HCT116 (cell line): Measurements from ENCODE around the gene CRY2. TPM values are rescaled to one million over a fixed set of nuclear protein-coding genes. Genes with fewer than 3 reads are reported as not detected.
A peak's percentile ranks its signal among the peaks of the same experiment; 100 is the strongest.

ENCODE experiments used
- ATAC-seq: fragments of 200-7000 bp; cut with Tn5 transposase; 2 replicates; pipeline ENCODE4 v1.9.1; 2020; ENCODE audit warnings: mild to moderate bottlenecking, moderate library complexity
- BruUV-seq: library from RNA; stranded (reverse); fragments of 400-500 nt; replicated peaks from 2 replicates; lab custom pipeline; 2021; lab: Mats Ljungman, UMichigan
- CTCF ChIA-PET: fragments of 300-600 bp; sonication (Branson Sonifier 250); formaldehyde crosslinking; loops from one replicate; lab custom pipeline; 2021; ENCODE audit warnings: antibody characterized with exemption; lab: Charles Lee
- POLR2A ChIA-PET: fragments of 300-600, 350-600 bp; sonication (Branson Sonifier 250); formaldehyde crosslinking; loops from one replicate; lab custom pipeline; 2021; ENCODE audit warnings: antibody characterized with exemption; lab: Charles Lee
- RAD21 ChIA-PET, 2 experiments: fragments of 300-600 bp; sonication (Branson Sonifier 250); formaldehyde crosslinking; loops; one replicate each; lab custom pipeline; 2023; ENCODE audit warnings: low total read pairs in 2 of 2; ENCODE audit not compliant: uncharacterized antibody in 2 of 2, unreplicated experiment in 2 of 2, low non-redundant PET in 1 of 2; lab: Charles Lee
- DNase-seq: peaks from one replicate; pipeline ENCODE4 v3.0.0-alpha.2; 2010; ENCODE audit warnings: low read depth, low spot score
- H2AFZ ChIP-seq: fragments of 200-600 bp; shearing (Covaris generic), sonication (generic); 2 replicates; pipeline ENCODE4 v1.6.1; 2017; ENCODE audit warnings: low read depth, mixed run types, mixed read lengths, antibody characterized with exemption, low read length; ENCODE audit not compliant: poor library complexity, severe bottlenecking
- H3K27ac ChIP-seq: 2 replicates; pipeline ENCODE4 v1.5.1; 2012; ENCODE audit warnings: low read depth, low read length
- H3K27me3 ChIP-seq: fragments of 200-600 bp; sonication (generic); 2 replicates; pipeline ENCODE4 v1.6.1; 2016; ENCODE audit warnings: mixed run types, low read length, mixed read lengths; ENCODE audit not compliant: insufficient read depth
- H3K36me3 ChIP-seq, 2 experiments: fragments of 200-500 bp in 1 of 2; fragments of 200-600 bp in 1 of 2; sonication (Bioruptor generic) in 1 of 2; sonication (generic) in 1 of 2; 2 replicates each; pipeline versions ENCODE4 v1.5.1 to v1.6.1; 2014 to 2016; ENCODE audit warnings: low read length in 2 of 2, inconsistent platforms in 1 of 2, mixed read lengths in 1 of 2, mixed run types in 1 of 2; ENCODE audit not compliant: insufficient read depth in 2 of 2, control insufficient read depth in 1 of 2
- H3K4me1 ChIP-seq, 2 experiments: fragments of 200-600 bp in 1 of 2; sonication (generic) in 1 of 2; 2 replicates each; pipeline versions ENCODE4 v1.5.1 to v1.6.1; 2012 to 2017; ENCODE audit warnings: low read length in 2 of 2, inconsistent platforms in 1 of 2, mild to moderate bottlenecking in 1 of 2, mixed read lengths in 1 of 2, mixed run types in 1 of 2, moderate library complexity in 1 of 2; ENCODE audit not compliant: insufficient read depth in 2 of 2, control insufficient read depth in 1 of 2
- H3K4me2 ChIP-seq: fragments of 200-600 bp; sonication (generic); 2 replicates; pipeline ENCODE4 v1.6.1; 2017; ENCODE audit warnings: mixed run types, low read length, mixed read lengths
- H3K4me3 ChIP-seq, 2 experiments: fragments of 200-600 bp in 1 of 2; sonication (generic) in 1 of 2; replicated peaks in 1 of 2; 2 replicates each; pipeline ENCODE4 v1.5.1; 2011 to 2016; ENCODE audit warnings: low read length in 2 of 2, control low read depth in 1 of 2, low read depth in 1 of 2, mild to moderate bottlenecking in 1 of 2, mixed read lengths in 1 of 2, mixed run types in 1 of 2
- H3K79me2 ChIP-seq: fragments of 200-600 bp; sonication (generic); 2 replicates; pipeline ENCODE4 v1.6.1; 2017; ENCODE audit warnings: mild to moderate bottlenecking, mixed run types, low read length, moderate library complexity, mixed read lengths; ENCODE audit not compliant: insufficient read depth
- H3K9ac ChIP-seq: fragments of 200-600 bp; sonication (generic); 2 replicates; pipeline ENCODE4 v1.6.1; 2016; ENCODE audit warnings: low read length, mixed read lengths
- H3K9me2 ChIP-seq: fragments of 200-600 bp; sonication (generic), shearing (Covaris generic); 2 replicates; pipeline ENCODE4 v1.6.1; 2017; ENCODE audit warnings: mixed run types, mild to moderate bottlenecking, moderate library complexity; ENCODE audit not compliant: insufficient read depth
- H3K9me3 ChIP-seq, 2 experiments: fragments of 200-500 bp in 1 of 2; fragments of 200-600 bp in 1 of 2; sonication (Bioruptor generic) in 1 of 2; sonication (generic) in 1 of 2; 2 replicates each; pipeline ENCODE4 v1.6.1; 2014 to 2017; ENCODE audit warnings: low read length in 2 of 2, mixed read lengths in 2 of 2, inconsistent platforms in 1 of 2, low read depth in 1 of 2, mild to moderate bottlenecking in 1 of 2, mixed run types in 1 of 2, moderate library complexity in 1 of 2; ENCODE audit not compliant: control insufficient read depth in 1 of 2, insufficient read depth in 1 of 2
- H4K20me1 ChIP-seq: fragments of 200-600 bp; sonication (generic), shearing (Covaris generic); 2 replicates; pipeline ENCODE4 v1.6.1; 2017; ENCODE audit warnings: mixed run types, mild to moderate bottlenecking, moderate library complexity; ENCODE audit not compliant: insufficient read depth
- CEBPB ChIP-seq: IDR thresholded peaks from 2 replicates; pipeline ENCODE4 v1.6.1; 2012; ENCODE audit warnings: low read depth
- ELF1 ChIP-seq: IDR thresholded peaks from 2 replicates; pipeline ENCODE4 v1.6.1; 2012; ENCODE audit warnings: low read depth, borderline replicate concordance
- JUND ChIP-seq: IDR thresholded peaks from 2 replicates; pipeline ENCODE4 v1.6.1; 2012
- POLR2AphosphoS5 ChIP-seq: IDR thresholded peaks from 2 replicates; pipeline ENCODE4 v1.6.1; 2011; ENCODE audit warnings: mild to moderate bottlenecking, low read depth, low read length, moderate library complexity
- SIN3A ChIP-seq: IDR thresholded peaks from 2 replicates; pipeline ENCODE4 v1.6.1; 2012; ENCODE audit warnings: low read depth
- SP1 ChIP-seq: IDR thresholded peaks from 2 replicates; pipeline ENCODE4 v1.6.1; 2012; ENCODE audit warnings: low read depth
- SRF ChIP-seq: IDR thresholded peaks from 2 replicates; pipeline ENCODE4 v1.6.1; 2012; ENCODE audit warnings: low read depth
- intact Hi-C: fragments of 100-400 bp; cut with micrococcal nuclease; formaldehyde crosslinking; loops from 2 replicates; pipeline ENCODE4 v1.10.0; 2022
- total RNA-seq: library from RNA; stranded (reverse); gene quantifications from one replicate; pipeline ENCODE4 v1.2.1, GENCODE V29; 2021; ENCODE audit not compliant: unreplicated experiment
- TF ChIP-seq, protein P1 (sequence below): IDR thresholded peaks from 2 replicates; pipeline ENCODE4 v1.6.1; 2011; ENCODE audit warnings: mild to moderate bottlenecking, low read length, moderate library complexity; ENCODE audit not compliant: insufficient replicate concordance; ENCODE audit errors: extremely low read depth
- TF ChIP-seq, protein P2 (sequence below): IDR thresholded peaks from 2 replicates; pipeline ENCODE4 v1.6.1; 2012

CRY2 gene
- total RNA-seq, 1 experiment from 2014 or later = 18.0 TPM

GRCh38 chr11:45917623-45918330 lies 70.5 kb downstream of the CRY2 start, which contains the start of gene PEX16:
PEX16 (minus strand) TSS chr11:45917877; CDS start chr11:45917811, 66 bp downstream.
- Histone ChIP-seq H3K4me3 (peak within 1 kb of the TSS; percentile 84 to 95), H3K27ac (peak within 1 kb of the TSS; percentile 85), H3K4me1 (peaks cover 17 to 28% of the 10 kb centered on the region in 2 experiments), H3K27me3 (no peaks in the 10 kb centered on the region), H4K20me1 (no peaks in the 10 kb centered on the region), H3K4me2 (peak within 1 kb of the TSS; percentile 93), H2AFZ (peak within 1 kb of the TSS; percentile 40), H3K9ac (peak within 1 kb of the TSS; percentile 80), H3K9me2 (no peaks in the 10 kb centered on the region), H3K36me3 (peaks cover 0 to 3% of the 10 kb centered on the region in 2 experiments; a peak in 2 of 4 replicates)
- ChIA-PET POLR2A (interaction anchor here (0.7 to 1.1 kb wide), 4 partner anchors 10 to 321 kb away, joined by 3 read pairs; no protein-coding TSS in a partner anchor), RAD21 (interaction anchor here in 1 of 2 experiments (0.6 to 0.9 kb wide), 2 partner anchors 10 to 89 kb away, joined by 4 to 5 read pairs; no protein-coding TSS in a partner anchor), CTCF (interaction anchor here (0.5 to 1.4 kb wide), 4 partner anchors 19 to 397 kb away, joined by 3 to 7 read pairs (median 3); no protein-coding TSS in a partner anchor)
- intact Hi-C loops = no loop called here
- DNase-seq (peak; percentile 87), ATAC-seq (peak; percentile 71)
- TSS peak; percentile 84 for BruUV-seq
- TF ChIP-seq CEBPB = peak; percentile 95
- TF ChIP-seq, protein P1, sequence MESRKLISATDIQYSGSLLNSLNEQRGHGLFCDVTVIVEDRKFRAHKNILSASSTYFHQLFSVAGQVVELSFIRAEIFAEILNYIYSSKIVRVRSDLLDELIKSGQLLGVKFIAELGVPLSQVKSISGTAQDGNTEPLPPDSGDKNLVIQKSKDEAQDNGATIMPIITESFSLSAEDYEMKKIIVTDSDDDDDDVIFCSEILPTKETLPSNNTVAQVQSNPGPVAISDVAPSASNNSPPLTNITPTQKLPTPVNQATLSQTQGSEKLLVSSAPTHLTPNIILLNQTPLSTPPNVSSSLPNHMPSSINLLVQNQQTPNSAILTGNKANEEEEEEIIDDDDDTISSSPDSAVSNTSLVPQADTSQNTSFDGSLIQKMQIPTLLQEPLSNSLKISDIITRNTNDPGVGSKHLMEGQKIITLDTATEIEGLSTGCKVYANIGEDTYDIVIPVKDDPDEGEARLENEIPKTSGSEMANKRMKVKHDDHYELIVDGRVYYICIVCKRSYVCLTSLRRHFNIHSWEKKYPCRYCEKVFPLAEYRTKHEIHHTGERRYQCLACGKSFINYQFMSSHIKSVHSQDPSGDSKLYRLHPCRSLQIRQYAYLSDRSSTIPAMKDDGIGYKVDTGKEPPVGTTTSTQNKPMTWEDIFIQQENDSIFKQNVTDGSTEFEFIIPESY = no peak
- TF ChIP-seq SRF = peak; percentile 94; the same call in 1 of the 2 replicates
- peak; percentile 78 for TF ChIP-seq POLR2AphosphoS5
- no peak for TF ChIP-seq JUND
- TF ChIP-seq, protein P2, sequence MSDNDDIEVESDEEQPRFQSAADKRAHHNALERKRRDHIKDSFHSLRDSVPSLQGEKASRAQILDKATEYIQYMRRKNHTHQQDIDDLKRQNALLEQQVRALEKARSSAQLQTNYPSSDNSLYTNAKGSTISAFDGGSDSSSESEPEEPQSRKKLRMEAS = peak; percentile 26; the same call in 1 of the 2 replicates
- TF ChIP-seq SP1 = peak; percentile 74
- TF ChIP-seq SIN3A = peak; percentile 77; the same call in 1 of the 2 replicates
- peak; percentile 93; the same call in 1 of the 2 replicates for TF ChIP-seq ELF1
- TF ChIP-seq, all 23 proteins: peak for 7
- Histone ChIP-seq H3K9me3 (no peaks in the 10 kb centered on the region), H3K79me2 (peaks cover 13% of the 10 kb centered on the region)
